Aorta (tissue), 5 donors: ENCODE measurements around the gene TAF11L13. TPM values are rescaled to one million over a fixed set of nuclear protein-coding genes. Genes with fewer than 3 reads are reported as not detected.

Source experiments
- ATAC-seq: fragments of 200-7000 bp; cut with Tn5 transposase; one replicate; pipeline ENCODE4 v1.9.1; 2022; ENCODE audit warnings: moderate library complexity; ENCODE audit not compliant: low FRiP score
- DNase-seq, 2 donors: peaks; one replicate each; pipeline ENCODE4 v3.0.0-alpha.2; 2020
- H3K27ac ChIP-seq, 2 donors: one replicate each; pipeline ENCODE4 v1.5.1; 2013; ENCODE audit warnings: low read length in 2 of 2, mild to moderate bottlenecking in 2 of 2, moderate library complexity in 2 of 2, control low read depth in 1 of 2, inconsistent platforms in 1 of 2, low read depth in 1 of 2
- H3K27me3 ChIP-seq, 2 donors: one replicate each; pipeline ENCODE4 v1.6.1; 2013; ENCODE audit warnings: control low read depth in 1 of 2, low read length in 1 of 2, mild to moderate bottlenecking in 1 of 2, moderate library complexity in 1 of 2; ENCODE audit not compliant: insufficient read depth in 2 of 2, control insufficient read depth in 1 of 2
- H3K36me3 ChIP-seq, 2 donors: one replicate each; pipeline ENCODE4 v1.6.1; 2013; ENCODE audit warnings: control low read depth in 1 of 2, low read length in 1 of 2, mild to moderate bottlenecking in 1 of 2; ENCODE audit not compliant: insufficient read depth in 2 of 2, control insufficient read depth in 1 of 2
- H3K4me1 ChIP-seq, 2 donors: one replicate each; pipeline ENCODE4 v1.6.1; 2013; ENCODE audit warnings: low read length in 2 of 2, control low read depth in 1 of 2, mild to moderate bottlenecking in 1 of 2, moderate library complexity in 1 of 2; ENCODE audit not compliant: insufficient read depth in 2 of 2, control insufficient read depth in 1 of 2
- H3K4me3 ChIP-seq, 2 donors: one replicate each; pipeline ENCODE4 v1.5.1; 2013; ENCODE audit warnings: low read length in 2 of 2, control low read depth in 1 of 2, mild to moderate bottlenecking in 1 of 2
- H3K9me3 ChIP-seq: one replicate; pipeline ENCODE4 v1.6.1; 2013; ENCODE audit warnings: mild to moderate bottlenecking, low read length; ENCODE audit not compliant: control insufficient read depth
- WGBS, 2 donors: extraction: QIAGEN DNeasy Blood & Tissue Kit; methylation state at CpG; one replicate each; pipeline ENCODE4 v1.1.7; 2013; 5-methylcytosine and 5-hydroxymethylcytosine counted together
- intact Hi-C, 2 donors: fragments of 100-400 bp; cut with DNase I; formaldehyde crosslinking; loops; one replicate each; pipeline versions ENCODE4 v1.14.2 to v1.15.0; 2022
- polyA plus RNA-seq, 2 donors: library from polyadenylated mRNA; stranded (reverse); fragments of 200-250 nt; gene quantifications; one replicate each; pipeline ENCODE4 v1.2.3, GENCODE V29; 2013
- total RNA-seq, 2 donors: library from RNA; stranded (reverse); fragmentation: NEBNext Ultra II Directional; extraction: Animal tissue kit (Norgen Biotek cat#: 25700); gene quantifications; one replicate each; pipeline ENCODE4 v1.2.1, GENCODE V29; 2021
- donor health status: healthy with polysubstance abuse.
- donor health status: Bipolar disorder and iron deficiency.
- donor health status: DM: no; HTN: no; CAD: no.
- donor health status: DM: no; HTN: no; CAD: no.
- donor health status: DM: yes; HTN: yes; CAD: no.

The TAF11L13 gene
- total and polyA plus RNA-seq, 4 donors: not detected

GRCh38 chr5:17665836-17666235 lies 33.9 kb downstream of the TAF11L13 start:
- intact Hi-C loops: no loop called here
- 93 to 94% methylated on average over 2 of the region's 2 CpGs for WGBS, 2 donors
- no peaks in the 10 kb centered on the region for H3K27me3 ChIP-seq

GRCh38 chr5:17666726-17667235 lies 34.9 kb downstream of the TAF11L13 start:
- intact Hi-C loops: no loop called here
- no peaks in the 10 kb centered on the region for H3K36me3 ChIP-seq
- no peaks in the 10 kb centered on the region for H3K27me3 ChIP-seq
- WGBS, 2 donors: 81 to 85% methylated on average over 3 of the region's 3 CpGs
- no peaks in the 10 kb centered on the region for H3K4me1 ChIP-seq
- no peak overlapping the region for H3K4me3 ChIP-seq
- no peaks in the 10 kb centered on the region for H3K9me3 ChIP-seq
- no peak overlapping the region for H3K27ac ChIP-seq
- DNase-seq (no peak), ATAC-seq (no peak)

More at GRCh38 chr5:17665836-17666235, 33.9 kb downstream of the TAF11L13 start:
- no peak for DNase-seq
- ATAC-seq: no peak
- Histone ChIP-seq H3K9me3 (no peaks in the 10 kb centered on the region), H3K4me3 (no peak overlapping the region), H3K4me1 (no peaks in the 10 kb centered on the region), H3K36me3 (no peaks in the 10 kb centered on the region), H3K27ac (no peak overlapping the region)

DNA sequence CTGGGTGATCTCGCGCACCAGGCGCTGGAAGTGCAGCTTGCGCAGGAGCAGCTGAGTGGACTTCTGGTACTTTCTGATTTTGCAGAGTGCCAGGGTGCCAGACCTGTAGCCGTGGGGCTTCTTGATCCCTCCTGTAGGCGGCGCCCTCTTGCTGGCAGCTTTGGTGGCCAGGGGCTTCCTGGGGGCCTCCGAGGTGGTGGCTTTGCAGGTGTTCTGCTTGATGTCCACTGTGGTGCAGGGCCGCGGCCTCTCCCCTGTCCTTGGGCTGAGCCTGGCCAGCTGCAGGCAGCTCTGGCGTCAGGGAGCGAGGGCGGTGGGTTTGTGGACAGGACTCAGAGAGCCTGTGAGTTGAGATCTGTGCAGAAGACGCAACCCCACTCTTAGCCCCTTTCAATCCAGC lies 38.5 kb downstream of the TAF11L13 start:
- WGBS, 2 donors: 92 to 93% methylated on average over 14 of the region's 14 CpGs
- no peak for ATAC-seq
- H3K4me3 ChIP-seq: no peak overlapping the region
- no peaks in the 10 kb centered on the region for H3K36me3 ChIP-seq
- no peaks in the 10 kb centered on the region for H3K27me3 ChIP-seq
- no peak overlapping the region for H3K27ac ChIP-seq
- intact Hi-C loops: no loop called here
- no peak for DNase-seq
- no peaks in the 10 kb centered on the region for H3K4me1 ChIP-seq
- H3K9me3 ChIP-seq: peaks cover 1% of the 10 kb centered on the region

DNA sequence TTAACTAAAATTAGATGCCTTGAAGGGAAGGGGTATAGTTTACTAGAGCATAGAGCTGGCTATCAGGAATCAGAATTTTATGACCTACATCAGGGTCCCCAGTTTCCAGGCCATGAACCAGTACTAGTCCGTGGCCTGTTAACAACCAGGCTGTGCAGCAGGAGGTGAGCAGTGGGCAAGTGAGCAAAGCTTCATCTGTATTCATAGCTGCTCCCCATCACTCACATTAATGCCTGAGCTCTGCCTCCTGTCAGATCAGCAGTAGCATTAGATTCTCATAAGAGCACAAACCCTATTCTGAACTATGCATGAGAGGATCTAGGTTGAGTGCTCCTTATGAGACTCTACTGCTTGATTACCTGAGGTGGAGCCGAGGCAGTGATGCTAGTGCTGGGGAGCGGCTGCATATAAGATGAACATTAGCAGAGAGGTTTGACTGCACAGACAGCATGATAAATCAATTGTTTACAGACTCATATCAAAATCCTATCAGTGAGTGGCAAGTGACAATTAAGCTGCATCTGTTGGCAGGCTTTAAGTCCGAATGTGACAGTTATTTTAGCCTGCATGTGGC lies 47.0 kb downstream of the TAF11L13 start:
- 75 to 79% methylated on average over 4 of the region's 4 CpGs for WGBS, 2 donors
- intact Hi-C loops: no loop called here
- DNase-seq (no peak), ATAC-seq (no peak)
- no peaks in the 10 kb centered on the region for H3K27me3 ChIP-seq
- no peak overlapping the region for H3K27ac ChIP-seq
- peaks cover 4% of the 10 kb centered on the region for H3K9me3 ChIP-seq
- no peaks in the 10 kb centered on the region for H3K36me3 ChIP-seq
- no peak overlapping the region for H3K4me3 ChIP-seq
- no peaks in the 10 kb centered on the region for H3K4me1 ChIP-seq

GRCh38 chr5:17679597-17680203 lies 47.8 kb downstream of the TAF11L13 start:
- no peaks in the 10 kb centered on the region for H3K36me3 ChIP-seq
- H3K9me3 ChIP-seq: peaks cover 3% of the 10 kb centered on the region
- intact Hi-C loops: no loop called here
- no peak overlapping the region for H3K27ac ChIP-seq
- no peaks in the 10 kb centered on the region for H3K4me1 ChIP-seq
- DNase-seq: no peak
- ATAC-seq: no peak
- H3K27me3 ChIP-seq: no peaks in the 10 kb centered on the region
- whole genome bisulfite sequencing, 2 donors: 91 to 95% methylated on average over 8 of the region's 8 CpGs
- no peak overlapping the region for H3K4me3 ChIP-seq

DNA sequence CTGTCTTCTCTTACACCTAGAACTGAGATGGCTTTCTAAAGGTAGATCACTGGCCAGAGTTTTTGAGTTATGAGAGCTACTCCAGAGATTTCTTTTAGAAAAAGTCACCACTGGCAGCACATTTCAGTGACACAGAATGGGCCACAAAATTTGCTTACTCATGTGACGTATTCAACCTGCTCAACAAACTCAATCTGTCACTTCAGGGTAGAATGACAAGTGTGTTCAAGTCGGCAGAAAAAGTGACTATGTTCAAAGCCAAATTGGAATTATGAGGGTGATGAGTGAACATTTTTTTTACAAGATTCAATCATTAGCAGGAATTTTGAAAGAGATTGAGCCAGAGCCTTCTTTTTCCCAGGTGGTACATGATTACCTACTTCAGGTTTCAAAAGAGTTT lies 48.8 kb downstream of the TAF11L13 start:
- Histone ChIP-seq H3K27ac (no peak overlapping the region), H3K27me3 (no peaks in the 10 kb centered on the region), H3K4me1 (no peaks in the 10 kb centered on the region), H3K4me3 (no peak overlapping the region), H3K9me3 (peaks cover 3% of the 10 kb centered on the region), H3K36me3 (no peaks in the 10 kb centered on the region)
- intact Hi-C loops: no loop called here
- DNase-seq (no peak), ATAC-seq (no peak)
- WGBS, 2 donors: 55 to 60% methylated on average over 2 of the region's 2 CpGs

Other genes with a start within 250 kb of the TAF11L13 start
- gene TAF11L2, start 133.9 kb upstream of the TAF11L13 start, total RNA-seq: not detected
- not detected for gene TAF11L2, start 133.9 kb upstream of the TAF11L13 start, polyA plus RNA-seq
- gene TAF11L3, start 113.7 kb upstream of the TAF11L13 start, total RNA-seq: not detected
- not detected for gene TAF11L3, start 113.7 kb upstream of the TAF11L13 start, polyA plus RNA-seq
- not detected for gene TAF11L4, start 110.3 kb upstream of the TAF11L13 start, total RNA-seq
- not detected for gene TAF11L4, start 110.3 kb upstream of the TAF11L13 start, polyA plus RNA-seq
- gene TAF11L5, start 106.9 kb upstream of the TAF11L13 start, total RNA-seq: not detected
- not detected for gene TAF11L5, start 106.9 kb upstream of the TAF11L13 start, polyA plus RNA-seq
- gene TAF11L6, start 103.4 kb upstream of the TAF11L13 start, total RNA-seq: not detected
- gene TAF11L6, start 103.4 kb upstream of the TAF11L13 start, polyA plus RNA-seq: not detected
- not detected for gene TAF11L7, start 46.3 kb upstream of the TAF11L13 start, total RNA-seq
- gene TAF11L7, start 46.3 kb upstream of the TAF11L13 start, polyA plus RNA-seq: not detected
- gene TAF11L8, start 41.1 kb upstream of the TAF11L13 start, total RNA-seq: not detected
- not detected for gene TAF11L8, start 41.1 kb upstream of the TAF11L13 start, polyA plus RNA-seq
- not detected for gene TAF11L9, start 37.7 kb upstream of the TAF11L13 start, total RNA-seq
- gene TAF11L9, start 37.7 kb upstream of the TAF11L13 start, polyA plus RNA-seq: not detected
- gene TAF11L10, start 34.3 kb upstream of the TAF11L13 start, total RNA-seq: not detected
- not detected for gene TAF11L10, start 34.3 kb upstream of the TAF11L13 start, polyA plus RNA-seq
- not detected for gene TAF11L11, start 27.9 kb upstream of the TAF11L13 start, total RNA-seq
- gene TAF11L11, start 27.9 kb upstream of the TAF11L13 start, polyA plus RNA-seq: not detected
- gene TAF11L12, start 21.7 kb upstream of the TAF11L13 start, total RNA-seq: not detected
- not detected for gene TAF11L12, start 21.7 kb upstream of the TAF11L13 start, polyA plus RNA-seq
- gene TAF11L14, start 2.4 kb downstream of the TAF11L13 start, total RNA-seq: not detected
- not detected for gene TAF11L14, start 2.4 kb downstream of the TAF11L13 start, polyA plus RNA-seq